HL-60/S4 treated with phorbol 12-myristate 13-acetate at 8.2 ng/mL for 4 days and 3 days (cell line): ENCODE measurements around the gene CXCR3.
"Not testable (repeated sequence)": the region's sequence is repeated elsewhere in the genome, so short reads cannot be mapped to it uniquely, and the experiment has no call there.

ENCODE experiments used
- in situ Hi-C: fragments of 300-500 bp; cut with MboI; formaldehyde crosslinking; loops from 2 replicates; pipeline ENCODE4 v1.15.0; 2022; ENCODE audit warnings: low sequenced_read_pairs

Gene CXCR3

DNA sequence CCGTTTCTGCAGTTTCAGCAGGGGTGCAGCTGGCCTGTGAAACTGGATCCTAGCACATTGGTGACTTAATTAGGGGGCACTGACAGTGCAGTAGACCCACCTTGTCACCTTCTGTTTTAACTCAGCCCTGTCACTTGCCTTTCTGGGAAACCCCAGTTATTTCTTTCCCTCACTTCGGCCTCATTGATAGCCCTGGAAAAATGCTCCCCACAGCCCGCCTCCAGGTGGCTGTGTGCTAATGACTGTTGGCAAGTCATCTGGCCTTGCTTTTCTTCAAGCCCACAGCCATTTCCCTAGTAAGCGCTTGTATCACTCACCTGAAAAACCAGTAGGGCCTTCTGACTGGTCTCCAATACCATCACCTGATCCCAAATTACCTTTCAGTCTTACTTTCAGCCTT is 3.3 kb downstream of the CXCR3 start:
- in situ Hi-C loops, result no loop called here

DNA sequence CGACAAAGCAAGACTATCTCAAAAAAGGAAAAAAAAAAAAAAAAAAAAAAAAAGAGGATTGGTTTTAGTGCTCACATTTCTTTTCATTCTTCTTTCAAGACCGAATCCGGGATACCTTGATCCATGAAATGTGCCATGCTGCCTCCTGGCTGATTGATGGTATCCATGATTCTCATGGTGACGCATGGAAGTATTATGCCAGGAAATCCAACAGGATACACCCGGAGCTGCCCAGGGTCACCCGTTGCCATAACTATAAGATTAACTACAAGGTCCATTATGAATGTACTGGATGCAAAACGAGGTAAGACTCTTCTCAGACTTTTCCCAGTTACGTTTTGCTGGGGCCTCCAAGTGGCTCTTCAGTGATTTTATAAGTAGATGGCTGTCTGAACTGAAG is 6.1 kb downstream of the CXCR3 start:
- in situ Hi-C loops, result no loop called here

DNA sequence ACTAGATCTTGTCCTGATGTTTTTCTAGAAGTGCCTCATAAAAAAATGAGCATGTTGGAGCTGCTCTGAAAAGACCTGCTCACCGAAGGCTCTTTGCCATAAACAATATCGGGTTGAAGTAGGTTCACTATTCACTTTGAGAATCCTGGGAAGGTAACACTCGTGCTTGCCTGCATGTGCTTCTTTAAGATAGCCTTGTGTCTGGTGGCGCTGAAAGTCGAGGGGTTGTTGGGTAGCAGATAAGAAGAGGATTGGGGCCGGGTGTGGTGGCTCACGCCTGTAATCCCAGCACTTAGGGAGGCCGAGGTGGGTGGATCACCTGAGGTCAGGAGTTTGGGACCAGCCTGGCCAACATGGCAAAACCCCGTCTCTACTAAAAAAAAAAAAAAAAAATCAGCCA is 6.6 kb downstream of the CXCR3 start:
- in situ Hi-C loops, result not testable (repeated sequence)

DNA sequence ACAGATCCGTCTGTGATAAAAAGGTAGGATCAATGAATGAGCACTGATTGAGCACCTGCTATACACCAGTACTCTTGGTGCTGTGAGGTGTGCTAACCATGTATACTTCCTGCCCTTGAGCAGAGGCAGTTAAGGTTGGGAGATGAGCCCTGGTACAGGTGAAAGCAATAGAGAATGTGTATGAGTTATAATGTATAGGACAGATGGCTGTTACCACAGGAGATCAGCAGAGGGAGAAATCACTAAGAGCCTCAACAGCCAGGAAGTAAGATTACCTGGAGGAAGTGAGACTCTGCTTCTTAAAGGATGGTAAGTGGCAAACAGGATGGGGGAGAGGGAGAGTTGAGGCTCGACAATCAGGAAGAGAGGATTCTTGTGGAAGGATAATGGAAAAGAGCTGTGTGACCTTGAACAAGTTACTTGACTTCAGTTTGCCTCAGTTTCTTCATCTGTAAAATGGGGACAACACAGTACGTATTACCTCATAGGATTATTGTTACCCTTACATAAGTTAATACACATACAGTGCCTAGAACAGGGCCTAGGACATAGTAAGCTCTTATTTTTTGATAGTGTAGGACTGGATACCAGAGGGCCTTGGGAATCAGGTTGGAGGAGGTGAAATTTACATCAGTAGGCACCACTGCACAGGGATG is 9.1 kb downstream of the CXCR3 start:
- in situ Hi-C loops, result no loop called here

DNA sequence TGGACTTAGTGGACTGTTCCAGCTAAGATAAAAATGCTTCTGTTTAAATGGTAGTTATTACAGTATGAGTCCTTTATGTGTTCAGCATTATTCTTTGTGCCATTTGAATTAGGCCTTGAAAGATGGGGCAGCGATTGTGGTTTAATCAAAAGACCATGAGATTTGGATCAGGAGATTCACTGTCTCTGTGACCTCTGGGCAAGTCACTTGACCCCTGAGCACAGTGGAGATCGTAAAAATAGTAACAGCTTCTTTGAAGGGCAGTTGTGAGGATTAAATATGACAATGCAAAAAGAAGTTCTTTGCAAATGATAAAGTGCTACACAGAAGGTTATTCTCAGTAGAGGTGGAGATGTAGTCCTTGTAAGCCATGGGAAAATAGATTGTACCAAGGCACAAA is 10.8 kb downstream of the CXCR3 start:
- in situ Hi-C loops, result no loop called here

DNA sequence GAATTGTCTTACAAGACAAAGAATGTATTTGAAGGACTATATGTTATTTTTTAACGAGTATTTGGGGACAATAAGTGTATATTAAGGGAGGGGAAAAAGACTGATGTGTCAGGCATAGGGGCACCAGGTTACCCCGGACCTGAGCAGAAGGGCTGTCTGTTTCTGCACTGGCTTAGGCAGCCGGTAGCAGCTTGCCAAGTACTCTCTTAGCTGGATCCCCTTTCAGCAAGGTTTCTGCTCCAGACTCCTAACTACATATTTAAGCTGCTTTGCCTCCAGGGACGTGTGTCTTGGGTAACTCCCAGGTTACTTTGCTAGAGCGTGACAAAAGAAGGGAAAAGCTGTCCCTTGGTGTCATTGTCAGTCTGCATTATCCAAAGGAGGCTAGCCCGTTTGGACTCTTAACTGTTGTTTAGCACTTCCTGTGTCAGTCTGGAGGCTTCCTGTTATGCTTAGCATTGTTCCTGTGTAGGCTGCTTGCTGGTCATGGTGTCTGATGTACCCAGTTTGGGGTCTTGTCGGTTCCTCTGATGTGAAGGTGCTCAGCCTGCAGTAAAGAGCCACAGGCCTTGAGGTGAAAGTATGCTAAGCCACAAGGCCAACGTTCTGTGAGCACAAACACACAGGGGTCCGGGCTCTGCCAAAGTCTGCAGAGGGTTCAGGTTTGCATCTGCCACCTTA is 11.6 kb downstream of the CXCR3 start:
- in situ Hi-C loops, result no loop called here

DNA sequence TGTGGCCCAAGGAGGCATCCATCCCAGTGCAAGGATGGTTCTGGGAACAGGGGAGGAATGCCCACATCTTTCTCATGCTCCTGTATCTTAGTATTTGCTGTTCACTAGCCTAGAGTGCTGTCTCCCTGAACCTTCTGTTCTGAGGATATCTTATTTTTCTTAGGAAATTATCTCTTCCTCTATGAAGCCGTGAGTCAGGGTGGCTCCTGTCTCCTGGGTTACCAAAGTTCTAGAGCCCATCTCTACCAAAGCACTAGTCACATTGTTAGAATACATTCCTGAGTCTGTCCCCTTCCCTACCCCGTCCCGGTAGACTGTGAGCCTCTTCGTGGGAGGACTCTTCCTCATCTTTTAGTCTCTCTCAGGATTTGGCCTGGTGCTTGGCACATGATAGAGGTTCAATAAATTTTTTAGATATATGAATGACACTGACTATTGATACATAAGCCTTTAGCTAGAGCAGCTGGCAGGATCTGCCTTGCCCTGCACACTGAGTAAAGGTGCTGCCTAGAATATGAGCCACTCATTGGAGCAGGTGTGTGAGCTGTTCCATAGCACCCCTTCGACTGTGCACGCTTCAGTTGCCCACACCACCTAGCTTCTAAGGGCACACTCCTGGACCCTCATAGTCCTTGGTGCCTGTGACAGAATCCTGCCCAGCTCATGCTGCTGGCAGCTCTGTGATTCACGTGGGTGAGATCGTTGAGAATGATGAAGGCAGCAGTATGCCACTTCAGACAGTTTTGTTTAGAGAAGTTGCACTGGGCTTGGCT is 13.3 kb downstream of the CXCR3 start:
- in situ Hi-C loops, result no loop called here

DNA sequence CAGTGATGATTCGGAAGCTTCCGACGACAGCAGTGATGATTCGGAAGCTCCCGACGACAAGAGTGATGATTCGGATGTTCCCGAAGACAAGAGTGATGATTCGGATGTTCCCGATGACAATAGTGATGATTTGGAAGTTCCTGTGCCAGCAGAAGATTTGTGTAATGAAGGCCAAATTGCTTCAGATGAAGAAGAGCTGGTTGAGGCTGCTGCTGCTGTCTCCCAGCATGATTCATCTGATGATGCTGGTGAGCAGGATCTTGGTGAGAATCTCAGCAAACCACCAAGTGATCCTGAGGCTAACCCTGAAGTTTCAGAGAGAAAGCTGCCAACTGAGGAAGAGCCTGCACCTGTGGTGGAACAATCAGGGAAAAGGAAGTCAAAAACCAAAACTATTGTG is 14.2 kb downstream of the CXCR3 start:
- in situ Hi-C loops, result no loop called here

DNA sequence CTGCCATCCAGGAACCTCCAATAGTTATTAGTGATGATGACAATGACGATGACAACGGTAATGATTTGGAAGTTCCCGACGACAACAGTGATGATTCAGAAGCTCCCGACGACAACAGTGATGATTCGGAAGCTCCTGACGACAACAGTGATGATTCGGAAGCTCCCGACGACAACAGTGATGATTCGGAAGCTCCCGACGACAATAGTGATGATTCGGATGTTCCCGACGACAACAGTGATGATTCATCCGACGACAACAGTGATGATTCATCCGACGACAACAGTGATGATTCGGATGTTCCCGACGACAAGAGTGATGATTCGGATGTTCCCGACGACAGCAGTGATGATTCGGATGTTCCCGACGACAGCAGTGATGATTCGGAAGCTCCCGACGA is 14.7 kb downstream of the CXCR3 start:
- in situ Hi-C loops, result no loop called here

DNA sequence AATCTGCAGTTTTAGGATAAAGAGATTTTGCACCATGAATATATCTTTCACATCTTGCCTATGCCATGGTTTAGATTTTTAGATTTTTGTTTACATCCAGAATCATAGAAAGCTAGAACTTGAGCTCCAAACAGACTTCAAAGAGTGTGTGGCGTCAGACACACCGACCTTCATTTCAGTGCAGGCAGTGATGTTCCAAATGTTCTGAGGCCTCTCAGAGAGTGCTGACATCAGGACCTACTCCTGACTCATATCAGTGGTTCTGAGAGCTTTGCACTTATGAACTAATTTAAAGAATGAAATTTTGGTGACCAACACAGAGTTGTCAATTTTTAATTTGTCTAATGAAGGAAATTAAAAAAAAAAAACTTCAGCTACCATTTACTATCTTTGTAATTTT is 18.3 kb downstream of the CXCR3 start:
- in situ Hi-C loops, result no loop called here

DNA sequence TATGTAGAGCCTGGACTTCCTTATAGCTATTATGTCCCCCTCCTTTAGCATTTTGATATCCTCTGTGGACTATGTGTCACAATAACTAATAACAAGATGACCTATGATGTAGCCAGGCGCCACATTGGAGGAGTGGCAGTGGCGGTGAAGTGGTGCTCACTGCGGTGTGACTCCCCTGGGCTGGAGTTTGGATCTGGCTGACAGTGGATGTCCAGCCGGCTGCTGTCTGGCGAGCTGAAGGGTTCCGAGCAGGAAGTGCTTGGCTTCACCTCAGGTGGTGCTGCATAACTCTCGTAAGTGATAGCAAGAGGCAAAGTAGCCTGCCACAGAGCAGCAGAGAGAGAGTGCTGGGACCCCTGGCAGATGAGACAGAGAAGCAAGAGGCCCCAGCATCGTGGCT is 25.1 kb downstream of the CXCR3 start:
- in situ Hi-C loops, result not testable (repeated sequence)

DNA sequence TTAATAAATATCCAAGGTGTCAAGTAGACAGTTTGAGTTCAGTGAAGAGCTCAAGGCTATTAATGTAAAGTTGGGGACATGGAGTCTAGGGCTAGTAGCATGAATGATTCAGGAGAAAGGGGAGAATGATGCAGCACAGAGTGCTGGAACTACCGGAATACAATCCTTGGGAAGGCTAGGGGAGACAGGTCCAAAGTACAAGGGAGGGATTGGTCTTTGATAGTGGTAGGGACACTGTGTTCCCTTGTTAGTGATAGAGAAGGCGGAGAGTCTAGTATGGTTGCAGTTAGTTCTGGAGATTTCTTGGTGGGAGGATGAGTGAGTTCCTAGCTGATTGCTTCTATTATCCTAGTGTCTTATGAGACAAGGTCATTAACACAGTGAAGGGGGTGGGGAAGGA is 31.4 kb downstream of the CXCR3 start:
- in situ Hi-C loops, result no loop called here

DNA sequence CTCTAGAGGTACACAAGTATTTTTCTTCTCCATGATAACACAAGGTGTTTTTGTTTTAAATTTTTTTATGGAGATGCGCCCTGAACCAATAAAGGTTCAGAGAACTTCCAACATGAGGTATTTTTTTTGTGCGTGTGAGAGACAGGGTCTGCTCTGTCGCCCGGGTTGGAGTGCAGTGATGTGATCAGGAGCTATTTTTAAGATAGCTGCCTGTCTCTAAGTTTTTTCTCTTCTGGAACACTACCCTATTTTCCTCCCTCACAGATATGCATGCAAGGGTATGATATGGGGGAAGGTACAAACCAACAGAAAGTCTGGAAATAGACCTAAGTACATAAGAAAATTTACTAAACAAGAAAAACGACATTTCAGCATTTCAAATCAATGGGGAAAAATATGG is 37.1 kb downstream of the CXCR3 start:
- in situ Hi-C loops, result no loop called here

DNA sequence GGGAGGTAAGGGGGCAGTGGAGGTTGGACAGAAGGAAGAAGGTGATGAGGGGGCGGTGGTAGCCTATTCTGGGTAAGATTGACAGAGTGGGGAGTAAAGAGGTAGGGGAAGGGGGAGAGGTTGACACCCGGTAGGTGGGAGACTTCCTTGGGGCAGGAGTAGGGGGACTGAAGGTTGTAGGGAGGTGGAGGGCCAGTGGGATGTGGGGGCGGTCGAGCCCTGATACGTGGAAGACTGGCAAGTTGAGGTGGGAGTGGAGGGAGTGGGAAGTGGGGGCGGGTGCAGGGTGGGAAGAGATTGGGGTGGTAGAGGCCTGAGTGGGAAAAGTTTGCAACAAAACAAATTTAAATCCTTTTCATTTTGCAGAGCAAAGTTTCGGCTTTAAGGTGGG is 38.3 kb downstream of the CXCR3 start:
- in situ Hi-C loops, result no loop called here

DNA sequence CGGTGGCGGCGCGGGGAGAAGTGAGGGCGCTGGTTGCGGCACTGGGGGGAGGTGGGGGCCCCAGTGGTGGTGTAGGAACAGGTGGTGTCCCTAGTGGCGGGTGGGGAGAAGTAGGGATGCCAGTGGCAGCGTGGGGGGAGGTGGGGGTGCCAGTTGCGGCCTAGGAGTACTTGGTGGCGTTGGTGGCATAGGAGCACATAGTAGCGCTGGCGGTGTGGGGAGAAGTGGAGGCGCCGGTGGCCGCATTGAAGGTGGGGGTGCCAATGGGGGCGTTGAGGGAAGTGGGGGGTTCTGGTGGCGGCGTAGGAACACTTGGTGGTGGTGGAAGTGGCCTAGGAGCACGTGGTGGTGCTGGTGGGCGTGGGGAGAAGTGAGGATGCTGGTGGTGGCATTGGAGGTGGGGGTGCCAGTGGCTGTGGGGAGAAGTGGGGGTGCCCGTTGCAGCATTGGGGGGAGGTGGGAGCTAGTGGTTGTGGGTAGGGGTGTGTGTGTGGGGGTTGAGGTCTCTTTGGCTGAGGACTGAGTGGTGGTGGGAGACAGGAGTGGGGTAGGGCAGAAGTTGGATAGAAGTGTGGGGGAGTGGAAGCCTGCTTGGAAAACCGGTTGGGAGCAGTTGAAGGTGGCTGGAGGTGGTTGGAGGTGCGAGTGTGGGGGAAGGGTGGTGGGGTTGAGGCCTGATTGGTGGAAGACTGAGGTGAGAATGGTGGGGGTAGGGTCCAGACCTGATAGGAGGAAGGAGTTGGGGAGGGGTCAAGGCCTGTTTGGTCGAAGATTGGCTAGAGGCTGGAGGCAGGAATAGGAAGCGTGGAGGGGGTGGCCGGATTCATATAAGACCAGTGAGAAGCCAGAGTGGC is 38.9 kb downstream of the CXCR3 start:
- in situ Hi-C loops, result no loop called here

DNA sequence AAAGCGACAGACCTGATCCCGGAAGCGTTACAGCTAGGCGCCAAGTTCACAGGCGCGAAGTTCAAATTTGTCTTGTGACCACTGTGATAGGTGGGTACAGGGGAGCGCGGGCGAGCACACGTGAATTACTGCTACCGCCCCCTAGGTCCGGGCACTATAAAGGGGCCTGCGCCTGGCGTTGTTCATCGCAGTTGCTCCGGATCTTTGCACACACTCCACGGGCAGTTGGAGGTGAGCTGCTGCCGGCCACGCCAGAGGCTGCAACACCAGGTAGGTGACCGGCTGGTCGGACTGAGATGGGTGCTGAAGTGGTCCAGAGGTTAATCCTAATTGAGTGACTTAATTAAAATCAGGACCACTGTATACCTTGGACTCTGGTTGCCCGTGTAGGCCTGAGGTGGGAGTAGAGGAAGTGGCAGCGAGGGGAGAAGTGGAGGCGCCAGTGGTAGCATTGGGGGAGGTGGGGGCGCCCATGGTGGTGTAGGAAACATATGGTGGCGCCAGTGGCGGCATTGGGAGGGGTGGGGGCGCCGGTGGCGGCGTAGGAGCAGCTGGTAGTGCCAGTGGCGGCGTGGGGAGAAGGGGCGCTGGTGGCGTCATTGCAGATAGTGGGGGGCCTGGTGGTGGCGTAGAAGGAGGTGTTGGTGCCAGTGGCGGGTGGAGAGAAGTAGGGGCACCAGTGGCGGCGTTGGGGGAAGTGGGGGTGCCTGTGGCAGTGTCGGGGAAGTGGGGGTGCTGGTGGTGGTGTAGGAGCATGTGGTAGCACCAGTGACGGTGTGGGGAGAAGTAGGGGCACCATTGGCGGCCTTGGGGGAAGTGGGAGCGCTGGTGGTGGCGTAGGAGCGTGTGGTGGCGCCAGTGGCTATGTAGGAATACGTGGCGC is 39.8 kb downstream of the CXCR3 start, which contains the start of gene GCNA:
Gene GCNA, plus strand, starts transcription at position 185 of the 883 bp plus-strand sequence. CDS start 2,385 bp downstream, outside the sequence.
- in situ Hi-C loops, result no loop called here

DNA sequence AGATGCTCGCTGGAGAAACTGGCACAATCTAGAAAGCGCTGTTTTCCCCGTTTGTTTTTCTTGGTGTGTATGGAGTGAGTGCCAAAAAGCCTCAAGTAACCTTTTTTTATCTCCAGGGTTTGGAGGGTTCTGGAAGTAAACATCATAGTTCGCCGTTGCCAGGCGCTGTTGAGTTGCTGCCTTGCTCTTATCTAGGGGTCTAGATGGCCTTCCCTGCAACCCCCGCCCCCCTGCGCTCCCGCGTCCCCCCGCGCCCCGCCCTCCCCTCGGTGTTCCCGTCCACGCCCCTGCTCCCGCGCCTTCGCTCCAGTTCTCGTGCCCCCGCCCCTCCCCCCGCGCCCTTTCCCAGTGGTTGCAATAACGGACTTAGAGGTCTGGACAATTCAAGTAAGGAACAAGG is 40.6 kb downstream of the CXCR3 start:
- in situ Hi-C loops, result no loop called here

DNA sequence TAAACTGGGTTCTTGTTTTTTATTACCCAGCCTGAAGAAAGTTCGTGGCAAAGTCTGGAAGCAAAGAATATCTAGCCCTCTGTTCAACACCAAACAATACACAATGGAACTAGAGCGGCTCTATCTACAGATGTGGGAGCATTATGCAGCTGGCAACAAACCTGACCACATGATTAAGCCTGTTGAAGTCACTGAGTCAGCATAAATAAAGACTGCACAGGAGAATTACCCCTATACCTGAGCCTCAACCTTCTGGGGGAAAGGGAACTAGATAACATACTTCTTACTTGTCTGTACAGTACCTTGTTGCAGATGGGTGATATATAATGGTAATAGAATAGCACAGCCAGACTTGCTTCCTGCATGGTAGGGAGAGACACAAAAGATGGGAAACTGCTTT is 44.7 kb downstream of the CXCR3 start:
- in situ Hi-C loops, result loop anchor here (25.0 kb wide), 1 partner anchor 111 kb away; no protein-coding TSS in a partner anchor

DNA sequence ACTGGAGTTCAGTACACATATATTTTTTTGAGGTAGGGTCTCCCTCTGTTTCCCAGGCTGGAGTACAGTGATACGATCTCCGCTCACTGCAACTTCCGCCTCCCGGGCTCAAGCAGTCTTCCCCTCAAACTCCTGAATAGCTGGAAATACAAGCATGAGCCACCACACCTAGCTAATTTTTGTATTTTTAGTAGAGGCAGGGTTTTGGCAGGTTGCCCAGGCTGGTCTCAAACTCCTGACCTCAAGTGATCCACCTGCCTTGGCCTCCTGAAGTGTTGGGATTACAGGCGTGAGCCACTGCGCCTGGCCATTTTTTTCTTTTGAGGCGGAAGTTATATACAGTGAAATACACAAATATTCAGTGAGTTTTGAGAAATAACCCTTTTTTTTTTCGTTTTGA is 46.9 kb downstream of the CXCR3 start:
- in situ Hi-C loops, result loop anchor here (25.0 kb wide), 1 partner anchor 109 kb away; no protein-coding TSS in a partner anchor
